ENCODE results near the gene C10orf120.

GRCh38 chr10:122738031-122738430 is 38.4 kb upstream of the C10orf120 start:
- no peak for TF ChIP-seq POLR2A (IDR thresholded peaks at IDR 0.05; ENCODE audit: low read depth, low read length)
- no peak for TF ChIP-seq TAF1 (IDR thresholded peaks at IDR 0.05; ENCODE audit: borderline replicate concordance, low read depth, low read length)
